Natural killer cell (primary cell): Measurements from ENCODE around the gene GDAP2. TPM values are rescaled to one million over a fixed set of nuclear protein-coding genes. Genes with fewer than 3 reads are reported as not detected.
"Not testable (repeated sequence)": the region's sequence is repeated elsewhere in the genome, so short reads cannot be mapped to it uniquely, and the experiment has no call there.

Experiments
- ATAC-seq, 3 donors: fragments of 150-1000 bp in 2 of 3; fragments of 200-7000 bp in 1 of 3; cut with Tn5 transposase; 1 replicate in 1 of 3; 2 replicates in 2 of 3; pipeline ENCODE4 v1.10.0; 2021; ENCODE audit warnings: mild to moderate bottlenecking in 2 of 3, moderate library complexity in 2 of 3
- DNase-seq, 2 donors: peaks; one replicate each; pipeline versions ENCODE4 v3.0.0 to v3.0.0-alpha.2; 2013 to 2021; ENCODE audit warnings: mixed read lengths in 1 of 2
- H3K27ac ChIP-seq: one replicate; pipeline ENCODE4 v1.5.1; 2013; ENCODE audit warnings: mild to moderate bottlenecking, low read length
- H3K27me3 ChIP-seq: one replicate; pipeline ENCODE4 v1.6.1; 2013; ENCODE audit warnings: low read length; ENCODE audit not compliant: control insufficient read depth, insufficient read depth
- H3K36me3 ChIP-seq: one replicate; pipeline ENCODE4 v1.6.1; 2013; ENCODE audit warnings: low read length; ENCODE audit not compliant: control insufficient read depth, insufficient read depth
- H3K4me1 ChIP-seq: one replicate; pipeline ENCODE4 v1.6.1; 2013; ENCODE audit warnings: low read length; ENCODE audit not compliant: control insufficient read depth, insufficient read depth
- H3K4me3 ChIP-seq: one replicate; pipeline ENCODE4 v1.5.1; 2013; ENCODE audit warnings: low read length
- H3K9me3 ChIP-seq: one replicate; pipeline ENCODE4 v1.6.1; 2013; ENCODE audit warnings: low read length; ENCODE audit not compliant: control insufficient read depth, insufficient read depth
- H3K27ac Mint-ChIP-seq, 2 donors: one replicate each; pipeline ENCODE4 v1.8.0; 2022; ENCODE audit warnings: mild to moderate bottlenecking in 2 of 2, mixed read lengths in 2 of 2, moderate library complexity in 1 of 2
- H3K27me3 Mint-ChIP-seq, 2 donors: one replicate each; pipeline ENCODE4 v1.8.0; 2022; ENCODE audit warnings: low read depth in 2 of 2, mixed read lengths in 2 of 2
- H3K36me3 Mint-ChIP-seq: one replicate; pipeline ENCODE4 v1.8.0; 2022; ENCODE audit warnings: mixed read lengths
- H3K4me1 Mint-ChIP-seq, 2 donors: one replicate each; pipeline ENCODE4 v1.8.0; 2022; ENCODE audit warnings: mixed read lengths in 2 of 2
- H3K4me3 Mint-ChIP-seq: one replicate; pipeline ENCODE4 v1.8.0; 2022; ENCODE audit warnings: mild to moderate bottlenecking, moderate library complexity, mixed read lengths
- H3K9me3 Mint-ChIP-seq, 2 donors: one replicate each; pipeline ENCODE4 v1.8.0; 2022; ENCODE audit warnings: mixed read lengths in 2 of 2
- WGBS: methylation state at CpG from one replicate; pipeline ENCODE4 v1.1.7; 2013; ENCODE audit warnings: missing lambda C conversion rate; ENCODE audit not compliant: insufficient coverage; 5-methylcytosine and 5-hydroxymethylcytosine counted together
- intact Hi-C: fragments of 100-400 bp; cut with micrococcal nuclease; formaldehyde crosslinking; loops from one replicate; pipeline ENCODE4 v1.14.2; 2022
- total RNA-seq, 4 donors: library from RNA; stranded (reverse); fragments of 120-200 nt in 1 of 4; gene quantifications; one replicate each; pipeline versions ENCODE4 v1.2.3 to v1.2.4, GENCODE V29; 2013 to 2022
- TF ChIP-seq, protein P1 (sequence below): fragments of 200-600 bp; IDR thresholded peaks from one replicate; pipeline ENCODE4 v1.8.0; 2022; ENCODE audit warnings: antibody characterized with exemption

GDAP2 gene
- total RNA-seq, 3 donors from 2014 or later (not counting 1 experiment from before 2014, with no cell fraction given), result 25.4 to 34.7 (median 27.7) TPM

GRCh38 chr1:117925981-117926380 lies 3.4 kb downstream of the GDAP2 start:
- H3K27ac ChIP-seq, result no peak overlapping the region
- Mint-ChIP-seq H3K36me3 (no peaks in the 10 kb centered on the region), H3K27me3 (no peaks in the 10 kb centered on the region), H3K4me1 (peaks cover 40 to 43% of the 10 kb centered on the region in 2 donors), H3K4me3 (no peak overlapping the region), H3K27ac (peak overlapping the region in 1 of 2 donors; percentile 5), H3K9me3 (no peaks in the 10 kb centered on the region)
- H3K36me3 ChIP-seq, result no peaks in the 10 kb centered on the region
- H3K4me3 ChIP-seq, result no peak overlapping the region
- DNase-seq (no peak), ATAC-seq (no peak)
- H3K4me1 ChIP-seq, result peaks cover 17% of the 10 kb centered on the region
- WGBS, result 59% methylated on average over 3 of the region's 3 CpGs
- no peaks in the 10 kb centered on the region for H3K9me3 ChIP-seq
- TF ChIP-seq, protein P1, sequence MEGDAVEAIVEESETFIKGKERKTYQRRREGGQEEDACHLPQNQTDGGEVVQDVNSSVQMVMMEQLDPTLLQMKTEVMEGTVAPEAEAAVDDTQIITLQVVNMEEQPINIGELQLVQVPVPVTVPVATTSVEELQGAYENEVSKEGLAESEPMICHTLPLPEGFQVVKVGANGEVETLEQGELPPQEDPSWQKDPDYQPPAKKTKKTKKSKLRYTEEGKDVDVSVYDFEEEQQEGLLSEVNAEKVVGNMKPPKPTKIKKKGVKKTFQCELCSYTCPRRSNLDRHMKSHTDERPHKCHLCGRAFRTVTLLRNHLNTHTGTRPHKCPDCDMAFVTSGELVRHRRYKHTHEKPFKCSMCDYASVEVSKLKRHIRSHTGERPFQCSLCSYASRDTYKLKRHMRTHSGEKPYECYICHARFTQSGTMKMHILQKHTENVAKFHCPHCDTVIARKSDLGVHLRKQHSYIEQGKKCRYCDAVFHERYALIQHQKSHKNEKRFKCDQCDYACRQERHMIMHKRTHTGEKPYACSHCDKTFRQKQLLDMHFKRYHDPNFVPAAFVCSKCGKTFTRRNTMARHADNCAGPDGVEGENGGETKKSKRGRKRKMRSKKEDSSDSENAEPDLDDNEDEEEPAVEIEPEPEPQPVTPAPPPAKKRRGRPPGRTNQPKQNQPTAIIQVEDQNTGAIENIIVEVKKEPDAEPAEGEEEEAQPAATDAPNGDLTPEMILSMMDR, result no peak
- no peaks in the 10 kb centered on the region for H3K27me3 ChIP-seq
- intact Hi-C loops, result loop anchor here (10.0 kb wide), 1 partner anchor 1219 kb away; the partner anchor contains the start of gene WARS2

- peaks cover 18% of the 10 kb centered on the region for H3K36me3 ChIP-seq
- H3K36me3 Mint-ChIP-seq, H3K27me3 Mint-ChIP-seq, H3K27ac ChIP-seq, H3K9me3 Mint-ChIP-seq, H3K4me3 ChIP-seq, H3K27me3 ChIP-seq, H3K4me1 ChIP-seq, DNase-seq, H3K4me3 Mint-ChIP-seq, H3K9me3 ChIP-seq, ATAC-seq, H3K27ac Mint-ChIP-seq: not testable (repeated sequence)
- intact Hi-C loops, result loop anchor here (10.0 kb wide), 1 partner anchor 1222 kb away; the partner anchor contains the start of gene WARS2
- H3K4me1 Mint-ChIP-seq, result peaks cover 11 to 17% of the 10 kb centered on the region in 2 donors
- 97% methylated on average over 7 of the region's 7 CpGs for WGBS
These were observed 6.7 kb downstream of the GDAP2 start for GRCh38 chr1:117922717-117923116.

DNA sequence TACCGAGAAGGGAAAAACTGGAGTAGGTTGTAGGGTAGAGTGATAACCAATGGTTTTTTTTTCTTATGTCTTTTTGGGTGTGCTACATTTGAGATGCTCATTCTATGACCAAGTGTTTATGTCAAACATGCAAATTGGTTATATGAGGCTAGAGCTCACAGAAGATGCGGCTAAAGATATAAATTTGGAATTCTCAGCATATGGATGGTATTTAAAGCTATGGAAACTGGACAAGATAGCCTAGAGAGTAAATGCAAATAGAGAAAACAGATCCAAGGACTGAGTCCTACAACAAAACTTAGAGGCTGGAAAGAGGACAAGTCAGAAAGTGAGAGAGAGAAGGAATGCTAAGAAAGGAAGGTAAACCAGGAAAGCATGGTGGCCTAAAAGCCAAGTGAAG lies 7.4 kb downstream of the GDAP2 start:
- Mint-ChIP-seq H3K27ac (no peak overlapping the region), H3K4me3 (no peak overlapping the region), H3K27me3 (no peaks in the 10 kb centered on the region), H3K36me3 (peaks cover 5% of the 10 kb centered on the region), H3K9me3 (no peaks in the 10 kb centered on the region), H3K4me1 (peaks cover 11 to 12% of the 10 kb centered on the region in 2 donors)
- no peak for DNase-seq
- ATAC-seq, result no peak
- TF ChIP-seq, protein P1, result no peak
- H3K36me3 ChIP-seq, result peaks cover 25% of the 10 kb centered on the region
- no peaks in the 10 kb centered on the region for H3K9me3 ChIP-seq
- H3K27ac ChIP-seq, result no peak overlapping the region
- intact Hi-C loops, result loop anchor here (10.0 kb wide), 1 partner anchor 1223 kb away; the partner anchor contains the start of gene WARS2
- no peaks in the 10 kb centered on the region for H3K27me3 ChIP-seq
- no peak overlapping the region for H3K4me3 ChIP-seq
- WGBS, result 100% methylated on average over 2 of the region's 2 CpGs
- no peaks in the 10 kb centered on the region for H3K4me1 ChIP-seq

DNA sequence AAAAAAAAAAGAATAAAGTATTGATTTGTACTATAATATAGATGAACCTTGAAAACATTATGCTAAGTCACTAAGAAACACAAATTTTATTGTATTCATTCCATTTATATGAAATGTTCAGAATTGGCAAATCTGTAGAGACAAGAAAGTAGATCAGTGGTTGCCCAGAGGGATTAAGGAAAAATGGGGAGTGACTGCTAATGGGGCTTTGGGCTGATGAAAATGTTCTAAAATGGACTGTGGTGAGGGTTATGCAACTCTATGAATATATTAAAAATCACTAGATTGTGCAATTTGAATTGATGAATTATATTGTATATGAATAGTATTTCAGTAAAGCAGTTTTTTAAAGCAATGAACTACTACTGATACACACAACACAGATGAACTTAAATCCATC lies 10.0 kb downstream of the GDAP2 start:
- intact Hi-C loops, result no loop called here
- Mint-ChIP-seq H3K9me3 (peaks cover 1 to 7% of the 10 kb centered on the region in 2 donors), H3K27ac (no peak overlapping the region), H3K4me3 (no peak overlapping the region), H3K4me1 (peaks cover 4 to 10% of the 10 kb centered on the region in 2 donors), H3K36me3 (peaks cover 28% of the 10 kb centered on the region), H3K27me3 (no peaks in the 10 kb centered on the region)
- H3K9me3 ChIP-seq, result no peaks in the 10 kb centered on the region
- peaks cover 50% of the 10 kb centered on the region for H3K36me3 ChIP-seq
- no peaks in the 10 kb centered on the region for H3K27me3 ChIP-seq
- ATAC-seq, result no peak
- TF ChIP-seq, protein P1, result no peak
- no peak for DNase-seq
- no peak overlapping the region for H3K27ac ChIP-seq
- H3K4me3 ChIP-seq, result no peak overlapping the region
- H3K4me1 ChIP-seq, result no peaks in the 10 kb centered on the region
